ENCODE measurements around the gene ZNF358. TPM values are rescaled to one million over a fixed set of nuclear protein-coding genes. Genes with fewer than 3 reads are reported as not detected.

The ZNF358 gene
- 25.2 and 29.8 TPM in 2 replicates for total RNA-seq (2014; rRNA removed; shearing (Covaris generic))
- polyA plus RNA-seq (2015; cell fraction: cytosol; rRNA removed): 37.0 and 40.0 TPM in 2 replicates
- polyA plus RNA-seq (2015; cell fraction: nucleus; rRNA removed): 13.1 and 16.0 TPM in 2 replicates

DNA sequence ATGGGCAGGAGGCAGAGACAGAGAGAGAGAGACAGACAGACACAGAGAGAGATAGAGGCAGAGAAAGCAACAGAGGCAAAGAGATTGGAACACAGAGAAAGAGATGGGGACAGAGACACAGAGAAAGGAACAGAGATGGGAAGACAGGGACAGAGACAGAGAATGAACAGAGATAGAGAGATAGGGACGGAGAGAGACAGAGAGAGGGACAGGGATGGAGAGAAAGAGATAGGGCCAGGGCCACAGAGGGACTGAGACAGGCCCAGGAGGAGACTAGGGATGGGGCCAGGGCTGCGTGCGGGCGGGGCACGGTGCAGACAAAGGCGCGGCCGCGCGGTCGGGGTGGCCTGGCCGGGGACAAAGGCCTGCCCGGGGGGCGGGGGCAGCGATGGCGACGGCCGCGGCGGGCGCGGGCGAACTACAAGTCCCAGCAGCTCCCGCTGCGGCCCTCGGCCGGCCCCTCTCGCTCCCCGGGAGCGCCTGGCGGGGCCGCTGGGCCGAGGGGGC, at the start of gene ZNF358:
Gene ZNF358 (plus strand): TSS at position 459 of the 507 bp plus-strand sequence. CDS start 3,140 bp downstream, outside the sequence.
- peak; percentile 33 for DNase-seq (ENCODE audit: low read depth)

- DNase-seq (ENCODE audit: low read depth): no peak
Observed at GRCh38 chr19:7467009-7467989, 48.6 kb upstream of the ZNF358 start.

- no peak for DNase-seq (ENCODE audit: low read depth)
Observed at GRCh38 chr19:7468840-7469239, 47.1 kb upstream of the ZNF358 start.

DNA sequence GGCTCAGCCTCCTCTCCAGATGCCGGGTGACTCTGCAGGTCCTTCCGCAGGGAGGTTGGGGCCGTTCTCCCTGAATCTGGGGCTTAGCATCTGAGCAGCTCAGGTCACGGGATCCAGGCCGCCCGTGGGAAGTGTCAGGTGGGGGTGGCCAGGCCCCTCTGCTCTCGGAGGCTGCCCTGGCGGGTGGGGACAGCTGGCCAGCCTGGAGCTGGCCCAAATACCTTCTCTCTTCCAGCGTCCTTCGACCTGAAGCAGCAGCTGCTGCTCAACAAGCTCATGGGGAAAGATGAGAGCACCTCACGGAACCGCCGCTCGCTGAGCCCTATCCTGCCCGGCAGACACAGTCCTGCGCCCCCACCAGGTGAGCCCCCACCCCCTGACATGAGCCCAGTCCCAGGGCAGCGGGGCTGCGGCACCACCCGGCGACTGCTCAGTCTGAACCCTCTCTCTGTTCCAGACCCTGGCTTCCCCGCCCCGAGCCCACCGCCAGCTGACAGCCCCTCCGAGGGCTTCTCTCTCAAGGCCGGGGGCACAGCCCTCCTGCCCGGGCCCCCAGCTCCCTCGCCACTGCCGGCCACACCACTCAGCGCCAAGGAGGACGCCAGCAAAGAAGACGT, 46.1 kb upstream of the ZNF358 start:
- DNase-seq (ENCODE audit: low read depth): no peak

DNA sequence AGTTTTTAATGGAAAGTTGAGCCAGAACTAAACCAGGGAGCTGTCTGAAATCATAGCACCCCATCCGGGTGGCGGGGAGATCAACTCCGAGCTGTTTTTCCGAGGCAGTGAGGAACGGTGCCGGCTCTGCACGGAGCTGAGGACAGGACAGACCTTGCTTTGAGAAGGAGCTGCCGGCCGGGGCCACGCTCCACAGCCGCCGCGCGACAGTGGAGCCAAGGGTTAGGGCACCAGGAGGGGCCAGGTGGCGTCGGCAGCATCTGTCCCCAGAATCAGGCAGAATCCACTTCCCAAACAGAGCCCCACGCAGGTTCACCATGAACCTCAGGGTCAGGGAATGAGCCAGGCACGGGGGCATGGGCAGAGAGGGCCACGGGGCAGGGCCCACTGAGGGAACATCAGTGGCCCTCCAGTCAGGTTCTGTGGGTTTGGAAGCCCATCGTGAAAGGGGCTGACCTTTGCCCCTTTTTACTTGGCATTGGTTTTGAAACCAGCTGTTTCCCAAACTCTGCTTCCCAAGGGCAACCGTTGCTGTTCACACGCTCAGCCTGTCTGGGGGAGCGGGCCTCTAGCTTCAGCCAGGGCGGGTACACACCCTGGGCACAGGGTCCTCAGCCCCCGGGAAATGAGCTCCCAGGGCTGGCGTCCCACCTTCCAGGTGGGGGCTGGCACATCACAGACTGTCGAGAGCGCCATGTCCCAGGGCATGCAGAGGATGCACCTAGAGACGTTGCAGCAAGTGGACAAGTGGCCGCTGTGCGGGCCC, 45.2 kb upstream of the ZNF358 start:
- no peak for DNase-seq (ENCODE audit: low read depth)

DNA sequence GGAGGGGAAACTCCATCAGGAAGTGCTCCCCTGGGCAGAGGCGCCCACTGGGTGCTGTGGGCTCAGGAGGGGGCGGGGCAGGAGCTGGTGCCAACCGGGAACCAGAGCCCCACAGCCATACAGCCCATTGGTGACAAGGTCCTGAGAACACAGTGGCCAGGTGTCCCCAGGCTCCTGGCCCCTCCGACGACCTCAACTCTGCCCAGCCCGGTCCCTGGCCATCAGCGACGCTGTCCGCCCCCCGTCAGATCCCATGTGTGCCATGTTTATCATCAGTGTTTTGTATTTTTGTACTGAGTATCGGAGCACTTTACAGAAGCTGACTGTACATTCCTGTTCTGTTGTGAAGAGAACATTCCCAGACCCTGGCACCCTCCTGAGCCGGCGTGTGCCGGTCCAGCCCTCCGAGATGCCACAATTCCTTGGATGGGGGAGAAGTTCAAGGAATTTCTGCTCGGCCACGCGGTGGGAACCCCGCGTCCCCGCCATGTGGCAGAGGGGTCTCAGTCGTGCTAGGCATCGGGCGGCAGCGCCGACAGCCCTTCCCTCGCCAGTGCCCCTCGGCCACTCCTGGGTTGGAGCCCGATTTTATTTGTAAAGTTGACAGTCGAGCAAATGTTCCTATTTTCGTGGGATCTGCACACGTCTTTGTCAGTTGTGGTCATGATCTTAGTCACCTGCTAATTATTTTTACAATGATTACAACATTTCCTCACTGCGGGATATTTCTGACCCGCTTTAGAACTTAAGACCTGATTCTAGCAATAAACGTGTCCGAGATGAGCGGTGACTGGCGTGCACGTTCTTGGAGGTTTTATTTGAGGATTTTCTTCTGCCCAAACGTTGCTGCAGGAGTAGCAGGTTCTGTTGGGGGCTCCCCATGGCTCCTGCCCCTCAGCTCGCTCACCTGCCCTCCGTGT, 43.9 kb upstream of the ZNF358 start:
- DNase-seq (ENCODE audit: low read depth): no peak

DNA sequence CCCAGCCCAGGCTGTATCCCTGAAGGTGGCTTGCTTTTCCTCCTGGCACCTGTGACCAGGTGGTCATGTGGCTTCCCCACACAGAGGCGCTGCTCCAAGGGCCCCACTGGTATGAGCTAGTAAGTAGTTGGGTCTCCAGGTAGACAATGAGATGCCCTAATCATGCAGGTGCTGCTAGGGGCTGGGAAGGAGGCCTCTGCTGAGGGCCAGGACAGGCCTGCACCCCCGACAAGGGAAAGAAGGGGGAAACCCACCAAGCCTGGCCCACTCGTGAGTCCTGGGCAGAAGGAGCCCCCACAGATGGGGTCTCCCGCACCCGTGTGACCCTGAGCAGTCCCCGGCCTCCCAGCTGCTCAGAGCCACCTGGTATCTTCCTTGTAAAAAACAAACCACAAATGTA, 40.2 kb upstream of the ZNF358 start:
- DNase-seq (ENCODE audit: low read depth): no peak

DNA sequence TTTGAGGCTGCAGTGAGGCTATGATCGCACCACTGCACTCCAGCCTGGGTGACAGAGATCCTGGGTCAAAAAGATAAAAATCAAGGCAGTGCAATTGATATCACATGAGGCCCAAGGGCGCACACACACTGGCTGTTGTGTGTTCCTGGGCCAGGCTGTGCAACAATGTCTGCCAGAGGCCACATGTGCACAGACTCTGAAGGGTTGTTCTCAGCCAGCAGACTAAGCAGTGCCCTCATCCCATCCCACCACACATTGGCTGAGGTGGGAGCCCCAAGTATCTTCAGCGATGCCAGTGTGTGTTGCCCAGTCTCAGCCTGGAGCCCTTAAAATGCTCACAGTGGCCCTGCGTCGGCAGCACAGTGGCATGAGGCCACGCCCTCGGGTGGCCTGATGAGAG, 39.7 kb upstream of the ZNF358 start:
- DNase-seq (ENCODE audit: low read depth): no peak

DNA sequence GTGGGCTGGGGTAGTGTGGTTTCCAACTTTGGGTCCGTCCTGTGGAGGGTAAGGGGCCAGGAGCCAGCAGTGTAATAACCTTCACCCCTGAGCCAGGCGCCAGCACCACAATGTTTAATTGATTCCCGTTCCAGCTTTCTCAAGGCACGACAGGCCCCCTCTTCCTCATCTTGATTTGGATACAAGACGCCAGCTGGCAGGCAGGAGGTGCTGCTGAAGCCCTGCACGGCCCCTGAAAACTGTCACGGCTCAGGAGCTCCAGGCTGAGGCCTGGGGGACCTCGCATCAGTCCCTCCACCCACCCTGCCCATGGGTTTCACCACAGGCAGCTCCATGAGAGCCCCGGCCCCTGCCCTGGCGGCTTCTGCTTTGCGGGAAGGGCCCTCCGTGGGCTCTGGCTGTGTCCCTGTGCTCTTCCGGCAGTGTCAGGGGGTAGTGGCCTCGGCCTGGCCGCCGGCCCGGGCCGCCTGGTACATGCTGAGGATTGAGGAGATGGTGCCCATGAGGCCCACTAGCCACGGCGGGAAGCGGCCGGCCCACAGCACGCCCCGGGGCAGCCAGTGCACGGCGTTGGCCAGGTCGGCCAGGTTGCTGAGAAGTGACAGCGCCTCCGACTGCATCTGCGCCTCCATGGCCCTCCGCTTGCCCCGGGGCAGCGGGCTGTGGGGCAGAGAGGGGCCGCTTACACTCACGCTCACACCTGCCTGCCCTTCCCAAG, 39.0 kb upstream of the ZNF358 start:
- DNase-seq (ENCODE audit: low read depth): no peak

DNA sequence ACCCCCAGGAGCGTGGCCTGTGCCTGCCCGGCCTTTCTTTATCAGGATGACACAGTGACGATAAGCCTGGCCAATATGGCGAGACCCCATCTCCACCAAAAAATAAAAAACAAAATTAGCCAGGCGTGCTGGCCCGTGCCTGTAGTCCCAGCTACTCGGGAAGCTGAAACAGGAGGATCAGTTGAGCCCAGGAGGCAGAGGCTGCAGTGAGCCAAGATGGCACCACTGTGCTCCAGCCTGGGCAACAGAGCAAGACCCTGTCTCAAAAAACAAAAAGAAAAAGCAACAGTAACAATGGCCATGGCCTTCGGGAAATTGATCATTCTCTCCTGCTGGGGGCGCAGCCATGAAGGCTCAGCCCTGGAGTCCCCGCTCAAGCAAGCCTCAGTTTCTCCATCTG, 38.1 kb upstream of the ZNF358 start:
- DNase-seq (ENCODE audit: low read depth): no peak

DNA sequence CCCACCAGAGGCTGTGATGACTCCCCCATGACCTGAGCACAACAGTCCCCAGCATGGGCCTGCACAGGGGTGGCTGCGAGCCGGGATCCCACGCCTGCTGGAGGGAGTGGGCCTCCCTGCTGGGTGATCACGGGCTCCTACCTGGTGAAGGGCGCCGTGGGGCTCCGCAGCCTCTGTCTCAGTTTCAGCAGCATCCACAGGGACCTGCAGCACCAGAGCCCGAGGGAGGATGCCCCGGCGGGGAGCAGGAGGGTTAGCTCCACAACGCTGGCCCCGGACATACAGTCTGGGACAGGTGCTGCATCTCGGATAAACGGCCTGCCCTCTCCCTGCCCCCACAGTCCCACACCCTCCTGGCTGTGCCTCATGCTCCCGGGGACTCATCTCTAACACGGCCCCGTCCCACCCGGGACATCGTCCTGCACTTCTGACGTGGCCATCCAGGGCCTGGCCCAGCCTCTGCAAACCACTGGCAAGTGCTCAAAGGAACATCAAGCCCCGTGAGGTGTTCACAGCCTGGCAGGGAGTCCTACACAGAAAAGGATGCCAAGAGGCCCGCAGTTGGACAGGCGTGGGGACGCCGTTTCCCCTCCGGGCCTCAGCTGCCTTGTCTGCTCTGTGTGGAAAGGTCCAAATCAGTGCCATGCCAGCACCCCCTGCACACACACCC, 37.6 kb upstream of the ZNF358 start:
- DNase-seq (ENCODE audit: low read depth): no peak

DNA sequence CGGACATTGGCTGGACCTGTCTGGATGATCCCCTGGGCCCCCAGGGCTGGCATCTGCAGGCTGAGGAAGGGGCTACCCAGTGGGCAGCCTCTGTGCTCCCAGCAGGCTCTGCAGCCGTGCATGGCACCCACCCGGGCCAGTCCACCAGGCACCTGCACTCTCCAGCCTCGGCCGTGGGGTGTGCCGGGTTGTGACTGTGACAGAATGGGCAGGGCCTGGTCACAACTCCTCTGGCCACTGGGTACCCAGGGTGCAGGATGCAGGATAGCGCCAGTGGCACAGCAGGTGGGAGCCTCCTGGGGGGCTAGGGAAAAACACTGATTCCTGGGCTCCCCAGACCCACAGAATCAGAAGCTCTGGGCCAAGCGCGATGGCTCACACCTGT, 37.1 kb upstream of the ZNF358 start:
- DNase-seq (ENCODE audit: low read depth): no peak

GRCh38 chr19:7480222-7480969, 35.5 kb upstream of the ZNF358 start:
- no peak for DNase-seq (ENCODE audit: low read depth)

DNA sequence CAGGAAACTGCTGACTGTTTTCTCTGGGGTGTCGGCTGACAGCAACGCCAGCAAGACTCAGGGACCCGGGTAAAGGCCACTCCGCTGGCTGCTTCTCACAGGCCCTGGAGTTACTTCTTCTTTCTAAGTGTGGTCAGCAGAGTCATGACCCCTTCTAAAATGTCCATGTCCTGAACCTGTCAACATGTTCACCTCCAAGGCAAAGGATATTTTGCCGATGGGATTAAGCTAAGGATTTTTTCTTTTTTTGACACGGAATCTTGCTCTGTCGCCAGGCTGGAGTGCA, 35.0 kb upstream of the ZNF358 start:
- DNase-seq (ENCODE audit: low read depth): no peak

GRCh38 chr19:7482584-7483439, 33.1 kb upstream of the ZNF358 start:
- no peak for DNase-seq (ENCODE audit: low read depth)

DNA sequence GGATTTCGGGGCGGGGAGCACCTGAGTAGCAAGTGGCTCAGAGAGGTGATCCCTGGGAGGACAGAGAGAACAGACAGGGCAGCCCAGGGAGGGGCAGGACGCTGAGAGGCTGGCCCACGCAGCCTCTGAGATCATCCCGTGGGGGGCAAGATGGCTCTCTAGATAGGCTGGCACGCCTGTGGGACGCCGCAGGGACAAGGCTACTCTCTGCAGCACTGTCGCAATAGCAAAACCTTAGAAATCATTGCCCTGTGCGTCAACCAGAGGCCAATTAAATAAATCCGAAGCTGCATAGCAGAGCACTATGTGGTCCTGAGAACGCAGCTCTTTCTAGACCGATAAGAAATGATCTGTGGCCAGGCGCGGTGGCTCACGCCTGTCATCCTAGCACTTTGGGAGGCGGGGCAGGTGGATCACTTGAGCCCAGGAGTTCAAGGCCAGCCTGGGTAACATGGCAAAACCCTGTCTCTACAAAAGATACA, 32.1 kb upstream of the ZNF358 start:
- DNase-seq (ENCODE audit: low read depth): no peak

DNA sequence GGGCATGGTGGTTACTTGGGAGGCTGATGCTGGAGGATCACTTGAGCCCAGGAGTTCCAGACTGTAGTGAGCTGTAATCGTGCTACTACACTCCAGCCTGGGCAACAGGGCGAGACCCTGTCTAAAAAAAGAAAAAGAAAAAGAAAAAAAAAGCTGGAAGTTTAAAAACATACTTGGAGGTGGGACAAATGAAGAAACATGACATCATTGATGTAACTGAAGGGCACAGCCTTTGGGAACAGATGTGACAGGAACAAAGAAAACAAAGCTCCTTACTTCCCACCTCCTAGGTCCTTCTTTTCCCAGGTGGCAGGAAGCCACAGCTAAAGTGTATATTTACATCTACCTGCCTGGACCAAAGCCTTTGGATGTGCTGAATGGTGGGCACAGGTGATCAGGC, 29.0 kb upstream of the ZNF358 start:
- no peak for DNase-seq (ENCODE audit: low read depth)

Measured in HT1080 (cell line).